Heart right ventricle (tissue), 16 donors: ENCODE measurements around the gene UBAP2. TPM values are rescaled to one million over a fixed set of nuclear protein-coding genes. Genes with fewer than 3 reads are reported as not detected.
A peak's percentile ranks its signal among the peaks of the same experiment; 100 is the strongest.

ENCODE experiments used
- ATAC-seq, 8 donors: fragments of 200-7000 bp; cut with Tn5 transposase; one replicate each; pipeline ENCODE4 v1.9.1; 2020; ENCODE audit warnings: mild to moderate bottlenecking in 8 of 8, moderate library complexity in 8 of 8, moderate number of reproducible peaks in 1 of 8
- DNase-seq, 2 donors: peaks; one replicate each; pipeline ENCODE4 v3.0.0-alpha.2; 2020
- H3K27ac ChIP-seq, 10 donors: fragments of 200-600 bp; sonication (generic) in 2 of 10; one replicate each; pipeline versions ENCODE4 v1.5.0 to v1.8.0; 2020 to 2022; ENCODE audit warnings: mild to moderate bottlenecking in 3 of 10
- H3K27me3 ChIP-seq, 7 donors: fragments of 200-600 bp; one replicate each; pipeline ENCODE4 v1.8.0; 2021 to 2022; ENCODE audit warnings: mild to moderate bottlenecking in 2 of 7
- H3K36me3 ChIP-seq, 9 donors: fragments of 200-600 bp; sonication (generic) in 1 of 9; one replicate each; pipeline versions ENCODE4 v1.5.0 to v1.8.0; 2020 to 2022; ENCODE audit warnings: mild to moderate bottlenecking in 2 of 9
- H3K4me1 ChIP-seq, 9 donors: fragments of 200-600 bp; sonication (generic) in 1 of 9; one replicate each; pipeline versions ENCODE4 v1.5.0 to v1.8.0; 2020 to 2022; ENCODE audit warnings: mild to moderate bottlenecking in 4 of 9
- H3K4me3 ChIP-seq, 10 donors: fragments of 200-600 bp; sonication (generic) in 2 of 10; one replicate each; pipeline versions ENCODE4 v1.5.0 to v1.8.0; 2020 to 2022; ENCODE audit warnings: mild to moderate bottlenecking in 7 of 10, moderate library complexity in 2 of 10
- H3K9me3 ChIP-seq, 11 donors: fragments of 200-600 bp in 10 of 11; sonication (generic) in 2 of 11; one replicate each; pipeline versions ENCODE4 v1.5.0 to v1.8.0; 2013 to 2022; ENCODE audit warnings: mild to moderate bottlenecking in 2 of 11, control low read depth in 1 of 11, moderate library complexity in 1 of 11
- CTCF ChIP-seq, 9 donors: fragments of 200-600 bp; sonication (generic) in 2 of 9; IDR thresholded peaks; one replicate each; pipeline versions ENCODE4 v1.5.0 to v1.8.0; 2021 to 2022; ENCODE audit warnings: antibody characterized with exemption in 9 of 9, mild to moderate bottlenecking in 5 of 9, moderate library complexity in 1 of 9
- WGBS, 2 donors: extraction: QIAGEN DNeasy Blood & Tissue Kit; methylation state at CpG; one replicate each; pipeline ENCODE4 v1.1.7; 2013; ENCODE audit warnings: inconsistent platforms in 1 of 2; 5-methylcytosine and 5-hydroxymethylcytosine counted together
- intact Hi-C, 10 donors: fragments of 100-400 bp; cut with DNase I; formaldehyde crosslinking; loops; one replicate each; pipeline versions ENCODE4 v1.11.1 to v1.14.2; 2022
- polyA plus RNA-seq, 2 donors: library from polyadenylated mRNA; stranded (reverse); fragments of 200-250 nt; gene quantifications; one replicate each; pipeline ENCODE4 v1.2.3, GENCODE V29; 2013
- total RNA-seq, 10 donors: library from RNA; stranded (reverse); fragmentation: NEBNext Ultra II Directional in 3 of 10; extraction: Animal tissue kit (Norgen Biotek cat#: 25700) in 3 of 10; gene quantifications; one replicate each; pipeline versions ENCODE4 v1.2.1 to v1.2.4, GENCODE V29; 2021 to 2023
- donor health status: Arrhythmogenic right ventricular cardiomyopathy.
- donor health status: ischemic (EF 13 %, LVEDD 7.1; RV severe dilation, severe dysfunction).
- donor health status: healthy with polysubstance abuse.
- donor health status: DM: no; HTN: yes; CAD: no.
- donor health status: DM: no; HTN: no; CAD: no.
- donor health status: ischemic (EF 25% LVEDD 6.9; RV normal size, moderate dysfunction).
- donor health status: ischemic (EF 25% LVEDD 5.7; RV mildly dilated, moderate dysfunction).
- donor health status: healthy.
- donor health status: DM: yes; HTN: yes; CAD: no.
- donor health status: Ischemic cardiomyopathy.
- donor health status: ischemic (EF 35%, LVEDD 5.7; RV mildly dilated, moderate dysfunction).
- donor health status: nonischemic (EF 11% LVEDD 7.7; RV severe dilation, severe dysfunction).
- donor health status: DM: yes; HTN: yes; CAD: no.
- donor health status: PGD.
- donor health status: ischemic (EF 29% LVEDD 5.4; RV normal size, mild dysfunction).
- donor health status: nonischemic (EF 23%, LVEDD 6.1; RV moderate dilation, normal function).

Gene UBAP2
- total and polyA plus RNA-seq, 12 donors: 11.7 to 36.9 (median 27.8) TPM

GRCh38 chr9:33877727-33878489 is 170.8 kb downstream of the UBAP2 start:
- DNase-seq (no peak), ATAC-seq (peak in 5 of 8 donors; percentile 8 to 63 (median 33))
- H3K4me3 ChIP-seq: no peak overlapping the region
- peaks cover 2 to 63% (median 41%) of the 10 kb centered on the region in 9 donors for H3K4me1 ChIP-seq
- no peak for TF ChIP-seq CTCF (IDR thresholded peaks at IDR 0.05)
- H3K27me3 ChIP-seq: no peaks in the 10 kb centered on the region
- 76 to 78% methylated on average over 10 of the region's 10 CpGs for WGBS, 2 donors
- H3K9me3 ChIP-seq: no peaks in the 10 kb centered on the region
- intact Hi-C loops: no loop called here
- no peaks in the 10 kb centered on the region for H3K36me3 ChIP-seq
- H3K27ac ChIP-seq: peak overlapping the region in 3 of 10 donors; percentile 37 to 48 (median 41)

Other genes starting within 250 kb of the UBAP2 start
- gene UBE2R2, start 231.7 kb downstream of the UBAP2 start, total RNA-seq: 10 to 100 TPM; 38.8 to 47.9 (median 41.5) TPM
- gene UBE2R2, start 231.7 kb downstream of the UBAP2 start, polyA plus RNA-seq: 10 to 100 TPM; 15.8 to 21.6 TPM
- 10 to 100 TPM; 13.8 to 24.2 (median 16.7) TPM for gene DCAF12, start 77.8 kb upstream of the UBAP2 start, total RNA-seq
- 1 to 10 TPM; 6.4 to 9.8 TPM for gene DCAF12, start 77.8 kb upstream of the UBAP2 start, polyA plus RNA-seq
- gene UBAP1, start 130.2 kb upstream of the UBAP2 start, total RNA-seq: 10 to 100 TPM; 39.5 to 54.2 (median 43.3) TPM
- 10 to 100 TPM; 18.4 to 41.1 TPM for gene UBAP1, start 130.2 kb upstream of the UBAP2 start, polyA plus RNA-seq